Duodenal mucosa (tissue), 2 donors: ENCODE results near the gene NBPF4.

Experiments
- H3K27ac ChIP-seq: one replicate; pipeline ENCODE4 v1.7.0; 2013; ENCODE audit warnings: low read depth, low read length
- H3K27me3 ChIP-seq, 2 donors: one replicate each; pipeline ENCODE4 v1.7.0; 2013; ENCODE audit warnings: low read length in 2 of 2, control low read depth in 1 of 2; ENCODE audit not compliant: insufficient read depth in 2 of 2, control insufficient read depth in 1 of 2
- H3K36me3 ChIP-seq, 2 donors: one replicate each; pipeline ENCODE4 v1.7.0; 2013; ENCODE audit warnings: low read length in 2 of 2, control low read depth in 1 of 2; ENCODE audit not compliant: insufficient read depth in 2 of 2, control insufficient read depth in 1 of 2
- H3K4me1 ChIP-seq, 2 donors: one replicate each; pipeline ENCODE4 v1.7.0; 2013; ENCODE audit warnings: low read length in 2 of 2, control low read depth in 1 of 2; ENCODE audit not compliant: insufficient read depth in 2 of 2, control insufficient read depth in 1 of 2
- H3K4me3 ChIP-seq, 2 donors: one replicate each; pipeline ENCODE4 v1.7.0; 2013; ENCODE audit warnings: low read length in 2 of 2, low read depth in 1 of 2
- H3K9ac ChIP-seq, 2 donors: one replicate each; pipeline ENCODE4 v1.7.0; 2013; ENCODE audit warnings: low read length in 2 of 2, low read depth in 1 of 2
- H3K9me3 ChIP-seq, 2 donors: one replicate each; pipeline ENCODE4 v1.7.0; 2013; ENCODE audit warnings: low read length in 2 of 2, control low read depth in 1 of 2; ENCODE audit not compliant: control insufficient read depth in 1 of 2

Gene NBPF4

GRCh38 chr1:108193333-108193732, 50.5 kb downstream of the NBPF4 start:
- Histone ChIP-seq H3K27ac (no peak overlapping the region), H3K4me3 (no peak overlapping the region), H3K36me3 (peaks cover 6 to 37% of the 10 kb centered on the region in 2 donors), H3K4me1 (peaks cover 3 to 8% of the 10 kb centered on the region in 2 donors), H3K9me3 (no peaks in the 10 kb centered on the region), H3K9ac (no peak overlapping the region), H3K27me3 (no peaks in the 10 kb centered on the region)

GRCh38 chr1:108192581-108192980, 51.3 kb downstream of the NBPF4 start:
- Histone ChIP-seq H3K9ac (no peak overlapping the region), H3K4me1 (peaks cover 0 to under 1% of the 10 kb centered on the region in 2 donors), H3K4me3 (no peak overlapping the region), H3K27me3 (no peaks in the 10 kb centered on the region), H3K27ac (no peak overlapping the region), H3K9me3 (no peaks in the 10 kb centered on the region), H3K36me3 (peaks cover 6 to 42% of the 10 kb centered on the region in 2 donors)

DNA sequence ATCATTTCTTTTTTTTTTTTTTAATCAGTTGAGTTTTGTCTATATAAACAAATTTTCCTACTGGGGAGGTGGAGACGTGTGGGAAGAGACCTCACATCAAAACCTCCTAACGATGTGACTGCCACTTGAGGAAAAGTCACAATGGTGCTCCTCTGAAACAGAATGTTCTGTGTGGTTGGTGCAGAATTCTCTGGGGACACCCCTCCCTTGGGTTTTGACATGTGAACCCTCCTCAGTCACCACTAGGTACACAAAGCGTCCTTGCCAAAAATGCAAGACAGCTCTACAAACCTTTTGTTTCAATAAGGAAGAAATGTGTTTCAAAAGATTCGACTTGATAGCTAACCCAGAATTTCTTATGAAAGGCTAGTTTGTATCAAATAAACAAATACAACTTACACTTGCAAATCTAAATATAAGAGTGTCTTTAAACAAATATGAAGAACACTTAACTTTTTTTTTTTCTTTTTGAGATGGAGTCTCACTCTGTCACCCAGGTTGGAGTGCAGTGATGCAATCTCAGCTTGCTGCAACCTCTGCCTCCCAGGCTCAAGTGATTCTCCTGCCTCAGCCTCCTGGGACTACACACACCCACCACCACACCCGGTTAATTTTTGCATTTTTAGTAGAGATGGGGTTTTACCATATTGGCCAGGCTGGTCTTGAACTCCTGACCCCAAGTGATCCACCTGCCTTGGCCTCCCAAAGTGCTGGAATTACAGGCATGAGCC, 53.0 kb downstream of the NBPF4 start:
- H3K4me1 ChIP-seq: no peaks in the 10 kb centered on the region
- H3K9ac ChIP-seq: no peak overlapping the region
- H3K9me3 ChIP-seq: no peaks in the 10 kb centered on the region
- H3K27ac ChIP-seq: no peak overlapping the region
- no peaks in the 10 kb centered on the region for H3K27me3 ChIP-seq
- peaks cover 5 to 35% of the 10 kb centered on the region in 2 donors for H3K36me3 ChIP-seq
- H3K4me3 ChIP-seq: no peak overlapping the region

- H3K36me3 ChIP-seq: peaks cover 0 to 30% of the 10 kb centered on the region in 2 donors
- no peaks in the 10 kb centered on the region for H3K9me3 ChIP-seq
- H3K27me3 ChIP-seq: no peaks in the 10 kb centered on the region
- no peaks in the 10 kb centered on the region for H3K4me1 ChIP-seq
- no peak overlapping the region for H3K9ac ChIP-seq
- H3K4me3 ChIP-seq: no peak overlapping the region
- H3K27ac ChIP-seq: no peak overlapping the region
These were observed 53.8 kb downstream of the NBPF4 start for GRCh38 chr1:108190001-108190634.

DNA sequence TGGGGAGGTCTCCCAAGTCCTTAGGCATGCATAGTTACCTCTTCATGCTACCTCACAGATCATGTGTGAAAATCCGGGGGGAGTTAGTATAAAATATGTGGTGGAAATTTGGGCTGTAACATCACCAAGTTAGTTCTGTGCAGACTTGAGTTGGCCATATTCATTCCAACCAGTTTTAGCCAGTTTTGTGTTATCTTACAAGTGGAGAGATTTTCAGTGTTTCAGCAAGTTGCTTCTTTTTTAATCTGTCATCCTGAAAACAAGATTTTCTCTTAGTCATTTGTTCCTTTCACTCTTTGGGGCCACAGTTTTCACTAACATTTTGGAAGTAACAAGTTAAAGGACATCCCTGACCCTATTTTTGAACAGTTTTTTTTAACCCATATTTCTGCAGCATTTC, 55.1 kb downstream of the NBPF4 start:
- no peak overlapping the region for H3K4me3 ChIP-seq

GRCh38 chr1:108182959-108183700, 60.7 kb downstream of the NBPF4 start:
- Histone ChIP-seq H3K4me1 (no peaks in the 10 kb centered on the region), H3K27ac (no peak overlapping the region), H3K27me3 (no peaks in the 10 kb centered on the region), H3K9me3 (peaks cover 0 to 7% of the 10 kb centered on the region in 2 donors), H3K4me3 (no peak overlapping the region), H3K36me3 (peaks cover 18 to 40% of the 10 kb centered on the region in 2 donors), H3K9ac (no peak overlapping the region)

More for the DNA sequence above, 55.1 kb downstream of the NBPF4 start:
- Histone ChIP-seq H3K4me1 (no peaks in the 10 kb centered on the region), H3K9me3 (no peaks in the 10 kb centered on the region), H3K27ac (no peak overlapping the region), H3K9ac (no peak overlapping the region), H3K36me3 (peaks cover 10 to 32% of the 10 kb centered on the region in 2 donors), H3K27me3 (no peaks in the 10 kb centered on the region)

DNA sequence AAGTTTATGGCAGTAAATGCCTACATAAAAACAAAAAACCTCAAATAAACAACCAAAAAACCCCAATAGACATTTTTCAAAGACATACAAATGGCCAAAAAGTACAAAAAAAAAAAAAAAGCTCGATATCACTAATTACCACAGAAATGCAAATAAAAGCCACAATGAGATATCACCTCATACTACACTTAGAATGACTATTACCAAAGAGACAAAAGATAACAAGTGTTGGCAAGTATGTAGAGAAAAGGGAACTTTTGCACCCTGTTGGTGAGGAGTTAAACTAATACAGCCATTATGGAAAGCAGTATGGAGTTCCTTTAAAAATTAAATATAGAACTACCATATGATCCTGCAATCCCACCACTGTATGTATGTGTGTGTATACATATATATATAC, 64.9 kb downstream of the NBPF4 start:
- no peaks in the 10 kb centered on the region for H3K4me1 ChIP-seq
- no peak overlapping the region for H3K4me3 ChIP-seq
- H3K36me3 ChIP-seq: peaks cover 17 to 51% of the 10 kb centered on the region in 2 donors
- no peak overlapping the region for H3K9ac ChIP-seq
- H3K27ac ChIP-seq: no peak overlapping the region
- no peaks in the 10 kb centered on the region for H3K27me3 ChIP-seq
- H3K9me3 ChIP-seq: peaks cover 4 to 19% of the 10 kb centered on the region in 2 donors
